ENCODE data around the gene F10.
"Not testable (repeated sequence)": the region's sequence is repeated elsewhere in the genome, so short reads cannot be mapped to it uniquely, and the experiment has no call there.

Gene F10

GRCh38 chr13:113157929-113158747, 35.5 kb downstream of the F10 start, which contains the start of gene PROZ:
PROZ (plus strand) TSS chr13:113158648; CDS start chr13:113158661, 13 bp downstream.
- peaks cover 32% of the 10 kb centered on the region for H3K27me3 ChIP-seq
- peaks cover 9% of the 10 kb centered on the region; the same call in 1 of the 2 replicates for H4K20me1 ChIP-seq
- H3K4me3 ChIP-seq = no peak within 1 kb of the TSS
- TF ChIP-seq Cebpa-rat (IDR thresholded peaks at IDR 0.05) = no peak
- H3K4me2 ChIP-seq = no peak within 1 kb of the TSS
- no peaks in the 10 kb centered on the region for H3K9me3 ChIP-seq
- H3K27ac ChIP-seq = no peak within 1 kb of the TSS
- peaks cover 19% of the 10 kb centered on the region for H3K4me1 ChIP-seq
- no peak within 1 kb of the TSS for H3K9ac ChIP-seq
- no peaks in the 10 kb centered on the region for H3K36me3 ChIP-seq

- no peak overlapping the region for H3K9ac ChIP-seq
These were observed 36.3 kb downstream of the F10 start for GRCh38 chr13:113158946-113159345.

GRCh38 chr13:113159701-113160100, 37.1 kb downstream of the F10 start:
- no peak overlapping the region for H3K4me3 ChIP-seq
- H3K27ac ChIP-seq = no peak overlapping the region
- H3K36me3 ChIP-seq = no peaks in the 10 kb centered on the region
- no peak overlapping the region for H3K9ac ChIP-seq
- no peak overlapping the region for H3K4me2 ChIP-seq
- peaks cover 44% of the 10 kb centered on the region for H3K27me3 ChIP-seq
- no peaks in the 10 kb centered on the region for H3K9me3 ChIP-seq
- H4K20me1 ChIP-seq = peaks cover 14% of the 10 kb centered on the region; the same call in 1 of the 2 replicates
- H3K4me1 ChIP-seq = peaks cover 17% of the 10 kb centered on the region
- TF ChIP-seq Cebpa-rat (IDR thresholded peaks at IDR 0.05) = no peak

More at GRCh38 chr13:113158946-113159345, 36.3 kb downstream of the F10 start:
- Histone ChIP-seq H3K4me3 (no peak overlapping the region), H3K4me2 (no peak overlapping the region), H4K20me1 (peaks cover 14% of the 10 kb centered on the region; the same call in 1 of the 2 replicates), H3K27me3 (peaks cover 37% of the 10 kb centered on the region), H3K27ac (no peak overlapping the region), H3K9me3 (no peaks in the 10 kb centered on the region), H3K4me1 (peaks cover 17% of the 10 kb centered on the region), H3K36me3 (no peaks in the 10 kb centered on the region)
- TF ChIP-seq Cebpa-rat (IDR thresholded peaks at IDR 0.05) = no peak

- Histone ChIP-seq H3K4me1 (0 out of 2 replicates have a peak, but pooled peaks cover 11% of the 10 kb centered on the region), H3K27me3 (peaks cover 55% of the 10 kb centered on the region), H3K9ac (no peak overlapping the region), H3K4me2 (no peak overlapping the region), H4K20me1 (peaks cover 14% of the 10 kb centered on the region; the same call in 1 of the 2 replicates), H3K27ac (no peak overlapping the region), H3K4me3 (no peak overlapping the region), H3K9me3 (no peaks in the 10 kb centered on the region), H3K36me3 (no peaks in the 10 kb centered on the region)
- no peak for TF ChIP-seq Cebpa-rat (IDR thresholded peaks at IDR 0.05)
These were observed 38.4 kb downstream of the F10 start for GRCh38 chr13:113160983-113161382.

- H3K27ac ChIP-seq = no peak overlapping the region
- 0 out of 2 replicates have a peak, but pooled peaks cover 11% of the 10 kb centered on the region for H3K4me1 ChIP-seq
- no peak overlapping the region for H3K9ac ChIP-seq
- TF ChIP-seq Cebpa-rat (IDR thresholded peaks at IDR 0.05) = no peak
- H3K4me3 ChIP-seq = no peak overlapping the region
- peaks cover 14% of the 10 kb centered on the region; the same call in 1 of the 2 replicates for H4K20me1 ChIP-seq
- no peaks in the 10 kb centered on the region for H3K36me3 ChIP-seq
- H3K27me3 ChIP-seq = peaks cover 55% of the 10 kb centered on the region
- H3K9me3 ChIP-seq = no peaks in the 10 kb centered on the region
- H3K4me2 ChIP-seq = no peak overlapping the region
These were observed 38.8 kb downstream of the F10 start for GRCh38 chr13:113161433-113161832.

GRCh38 chr13:113161975-113162374, 39.4 kb downstream of the F10 start:
- not testable (repeated sequence) for H3K9ac ChIP-seq, H3K27ac ChIP-seq, H3K36me3 ChIP-seq, H3K4me2 ChIP-seq, H3K9me3 ChIP-seq, H3K4me3 ChIP-seq
- peaks cover 55% of the 10 kb centered on the region for H3K27me3 ChIP-seq
- 0 out of 2 replicates have a peak, but pooled peaks cover 11% of the 10 kb centered on the region for H3K4me1 ChIP-seq
- H4K20me1 ChIP-seq = peaks cover 14% of the 10 kb centered on the region; the same call in 1 of the 2 replicates

- Histone ChIP-seq H3K9ac (no peak overlapping the region), H3K27me3 (peaks cover 55% of the 10 kb centered on the region), H3K27ac (no peak overlapping the region), H4K20me1 (peaks cover 14% of the 10 kb centered on the region; the same call in 1 of the 2 replicates), H3K4me2 (no peak overlapping the region), H3K4me3 (no peak overlapping the region), H3K36me3 (peaks cover 3% of the 10 kb centered on the region), H3K9me3 (no peaks in the 10 kb centered on the region), H3K4me1 (0 out of 2 replicates have a peak, but pooled peaks cover 11% of the 10 kb centered on the region)
- TF ChIP-seq Cebpa-rat (IDR thresholded peaks at IDR 0.05) = no peak
These were observed 40.4 kb downstream of the F10 start for GRCh38 chr13:113162783-113163685.

- Histone ChIP-seq H3K27ac (no peak overlapping the region), H3K4me3 (no peak overlapping the region), H3K4me1 (0 out of 2 replicates have a peak, but pooled peaks cover 11% of the 10 kb centered on the region), H4K20me1 (peaks cover 14% of the 10 kb centered on the region; the same call in 1 of the 2 replicates), H3K9ac (no peak overlapping the region), H3K27me3 (peaks cover 55% of the 10 kb centered on the region), H3K36me3 (peaks cover 13% of the 10 kb centered on the region), H3K4me2 (0 out of 2 replicates have a peak overlapping the region, but pooled peaks have one; percentile 15), H3K9me3 (no peaks in the 10 kb centered on the region)
- TF ChIP-seq Cebpa-rat (IDR thresholded peaks at IDR 0.05) = no peak
These were observed 41.9 kb downstream of the F10 start for GRCh38 chr13:113164492-113164891.

GRCh38 chr13:113166266-113166665, 43.7 kb downstream of the F10 start:
- Histone ChIP-seq H3K27ac (no peak overlapping the region), H3K4me2 (no peak overlapping the region)

More at GRCh38 chr13:113166266-113166665, 43.7 kb downstream of the F10 start:
- H3K4me1 ChIP-seq = peaks cover 19% of the 10 kb centered on the region
- TF ChIP-seq Cebpa-rat (IDR thresholded peaks at IDR 0.05) = no peak
- H3K9me3 ChIP-seq = no peaks in the 10 kb centered on the region
- peaks cover 41% of the 10 kb centered on the region for H3K27me3 ChIP-seq
- peaks cover 19% of the 10 kb centered on the region for H3K36me3 ChIP-seq
- peaks cover 10% of the 10 kb centered on the region; the same call in 1 of the 2 replicates for H4K20me1 ChIP-seq
- no peak overlapping the region for H3K4me3 ChIP-seq
- H3K9ac ChIP-seq = no peak overlapping the region

All from BLaER1 (cell line).